ENCODE data around the gene SPTBN2.

SPTBN2 gene

GRCh38 chr11:66719111-66719872 is 9.7 kb downstream of the SPTBN2 start:
- no peak for DNase-seq
- TF ChIP-seq POLR2A (IDR thresholded peaks at IDR 0.05; ENCODE audit: low read length) (no peak), GATA1 (IDR thresholded peaks at IDR 0.05; ENCODE audit: low read depth, low read length) (no peak)

- no peak for DNase-seq
- no peak for TF ChIP-seq POLR2A (IDR thresholded peaks at IDR 0.05; ENCODE audit: low read length)
Observed at GRCh38 chr11:66718320-66718971, 10.6 kb downstream of the SPTBN2 start.

DNA sequence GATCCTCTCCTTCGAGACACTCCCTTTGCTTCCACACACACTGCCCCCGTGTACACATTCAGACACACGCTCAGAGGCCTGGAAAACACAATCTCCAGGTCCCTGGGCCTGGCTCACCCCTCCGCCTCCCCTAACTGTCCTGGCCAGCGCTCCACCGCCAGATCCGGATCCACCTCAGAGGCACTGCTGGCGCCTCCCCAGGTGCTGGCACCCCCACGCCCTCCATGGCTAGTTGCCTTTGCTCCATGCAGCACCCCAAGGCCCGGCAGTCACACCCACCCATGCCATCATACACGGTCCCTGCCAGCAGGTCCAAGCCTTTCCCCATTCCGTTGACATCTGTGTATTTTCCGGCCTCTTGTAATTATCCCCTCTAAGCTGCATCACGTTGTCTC is 11.1 kb downstream of the SPTBN2 start:
- no peak for DNase-seq
- TF ChIP-seq GATA1 (IDR thresholded peaks at IDR 0.05; ENCODE audit: low read depth, low read length) (no peak), POLR2A (IDR thresholded peaks at IDR 0.05; ENCODE audit: low read length) (no peak)

GRCh38 chr11:66716996-66717395 is 12.0 kb downstream of the SPTBN2 start:
- no peak for TF ChIP-seq POLR2A (IDR thresholded peaks at IDR 0.05; ENCODE audit: low read length)
- no peak for TF ChIP-seq GATA1 (IDR thresholded peaks at IDR 0.05; ENCODE audit: low read depth, low read length)
- DNase-seq = no peak

GRCh38 chr11:66715346-66716085 is 13.5 kb downstream of the SPTBN2 start:
- DNase-seq = no peak
- TF ChIP-seq GATA1 (IDR thresholded peaks at IDR 0.05; ENCODE audit: low read depth, low read length) (no peak), POLR2A (IDR thresholded peaks at IDR 0.05; ENCODE audit: low read length) (no peak)

DNA sequence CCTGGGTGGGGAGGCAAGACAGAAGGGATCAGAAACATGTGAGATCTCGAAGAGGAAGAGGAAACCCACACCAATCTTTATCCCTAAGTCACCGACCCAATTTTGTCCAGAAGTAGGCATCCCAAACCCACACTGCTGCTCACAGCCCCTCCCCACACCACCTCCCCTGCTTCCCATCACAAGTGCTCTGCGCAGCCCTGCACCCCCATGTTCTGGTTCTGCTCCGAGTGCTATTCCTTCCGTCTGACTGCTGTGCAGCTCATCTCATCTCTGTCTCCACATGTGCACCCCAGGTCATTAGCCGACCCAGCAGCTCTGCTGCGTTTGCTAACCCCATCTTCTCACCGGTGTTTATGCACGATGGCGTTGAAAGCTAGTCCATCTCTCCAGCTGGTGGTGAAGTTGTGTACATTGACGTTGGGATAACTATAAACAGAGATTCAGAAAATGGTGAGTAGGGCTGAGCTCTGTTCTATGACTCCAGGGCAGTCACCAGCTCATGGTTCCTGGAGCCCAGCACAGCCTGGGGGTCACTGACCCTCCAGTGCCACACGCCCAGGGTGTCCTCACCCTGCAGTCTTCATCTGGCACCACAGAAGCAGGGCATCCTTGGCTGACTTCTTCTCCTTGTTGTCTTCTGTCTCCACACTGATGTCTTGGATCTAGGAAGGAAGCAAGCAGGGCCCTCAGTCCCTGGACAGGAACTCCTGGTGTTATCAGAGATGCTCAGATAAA is 15.1 kb downstream of the SPTBN2 start:
- TF ChIP-seq POLR2A (IDR thresholded peaks at IDR 0.05; ENCODE audit: low read length) = no peak
- TF ChIP-seq GATA1 (IDR thresholded peaks at IDR 0.05; ENCODE audit: low read depth, low read length) = no peak

GRCh38 chr11:66710384-66710930 is 18.6 kb downstream of the SPTBN2 start:
- DNase-seq = no peak
- no peak for TF ChIP-seq POLR2A (IDR thresholded peaks at IDR 0.05; ENCODE audit: low read length)
- no peak for TF ChIP-seq GATA1 (IDR thresholded peaks at IDR 0.05; ENCODE audit: low read depth, low read length)

More for the DNA sequence above, 15.1 kb downstream of the SPTBN2 start:
- no peak for DNase-seq

- no peak for TF ChIP-seq POLR2A (IDR thresholded peaks at IDR 0.05; ENCODE audit: low read length)
- no peak for TF ChIP-seq GATA1 (IDR thresholded peaks at IDR 0.05; ENCODE audit: low read depth, low read length)
- no peak for DNase-seq
Observed at GRCh38 chr11:66708701-66709100, 20.3 kb downstream of the SPTBN2 start.

- TF ChIP-seq POLR2A (IDR thresholded peaks at IDR 0.05; ENCODE audit: low read length) (no peak), GATA1 (IDR thresholded peaks at IDR 0.05; ENCODE audit: low read depth, low read length) (no peak)
- no peak for DNase-seq
Observed at GRCh38 chr11:66708094-66708493, 20.9 kb downstream of the SPTBN2 start.

DNA sequence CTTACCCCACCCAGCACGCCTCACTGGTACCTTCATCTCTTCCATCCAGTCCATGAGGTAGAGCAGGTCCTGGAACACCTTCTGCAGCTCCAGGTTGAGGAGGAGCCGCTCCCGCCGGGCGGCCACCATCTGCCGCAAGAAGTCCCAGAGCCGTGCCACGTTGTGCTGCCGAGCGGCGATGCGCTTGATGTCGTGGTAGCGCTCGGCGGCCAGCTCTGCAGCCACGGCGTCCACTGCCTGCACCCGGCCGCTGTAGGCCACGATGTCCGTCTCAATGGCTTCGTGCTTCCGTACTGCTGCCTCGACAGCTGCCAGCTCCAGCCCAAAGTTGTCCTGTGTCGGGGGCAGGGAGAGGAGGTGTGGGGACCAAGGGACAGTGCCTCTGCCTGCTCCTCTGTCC is 21.5 kb downstream of the SPTBN2 start:
- no peak for DNase-seq
- TF ChIP-seq GATA1 (IDR thresholded peaks at IDR 0.05; ENCODE audit: low read depth, low read length) (no peak), POLR2A (IDR thresholded peaks at IDR 0.05; ENCODE audit: low read length) (no peak)

GRCh38 chr11:66706989-66707388 is 22.0 kb downstream of the SPTBN2 start:
- DNase-seq = no peak
- TF ChIP-seq GATA1 (IDR thresholded peaks at IDR 0.05; ENCODE audit: low read depth, low read length) (no peak), POLR2A (IDR thresholded peaks at IDR 0.05; ENCODE audit: low read length) (no peak)

GRCh38 chr11:66705587-66706335 is 23.3 kb downstream of the SPTBN2 start:
- DNase-seq = no peak
- TF ChIP-seq POLR2A (IDR thresholded peaks at IDR 0.05; ENCODE audit: low read length) (no peak), GATA1 (IDR thresholded peaks at IDR 0.05; ENCODE audit: low read depth, low read length) (no peak)
